ENCODE measurements around the gene SF3B4.

- TF ChIP-seq CTCF (IDR thresholded peaks at IDR 0.05) (no peak), EZH2 (IDR thresholded peaks at IDR 0.05; ENCODE audit: borderline replicate concordance, insufficient read depth, low read depth, low read length, poor library complexity, severe bottlenecking) (no peak)
Observed at GRCh38 chr1:149972547-149972946, 44.9 kb upstream of the SF3B4 start.

Data from B cell (primary cell).